ENCODE measurements around the gene TMED3.
"Not testable (repeated sequence)": the region's sequence is repeated elsewhere in the genome, so short reads cannot be mapped to it uniquely, and the experiment has no call there.

Gene TMED3

DNA sequence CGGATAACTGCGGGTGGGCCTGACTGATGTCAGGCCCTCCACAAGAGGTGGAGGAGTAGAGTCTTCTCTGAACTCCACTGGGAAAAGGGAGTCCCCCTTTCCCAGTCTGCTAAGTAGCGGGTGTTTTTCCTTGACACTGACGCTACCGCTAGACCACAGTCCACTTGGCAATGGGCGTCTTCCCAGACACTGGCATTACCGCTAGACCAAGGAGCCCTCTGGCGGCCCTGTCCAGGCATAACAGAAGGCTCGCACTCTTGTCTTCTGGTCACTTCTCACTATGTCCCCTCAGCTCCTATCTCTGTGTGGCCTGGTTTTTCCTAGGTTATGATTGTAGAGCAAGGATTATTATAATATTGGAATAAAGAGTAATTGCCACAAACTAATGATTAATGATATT is 9.1 kb downstream of the TMED3 start:
- DNase-seq: not testable (repeated sequence)

DNA sequence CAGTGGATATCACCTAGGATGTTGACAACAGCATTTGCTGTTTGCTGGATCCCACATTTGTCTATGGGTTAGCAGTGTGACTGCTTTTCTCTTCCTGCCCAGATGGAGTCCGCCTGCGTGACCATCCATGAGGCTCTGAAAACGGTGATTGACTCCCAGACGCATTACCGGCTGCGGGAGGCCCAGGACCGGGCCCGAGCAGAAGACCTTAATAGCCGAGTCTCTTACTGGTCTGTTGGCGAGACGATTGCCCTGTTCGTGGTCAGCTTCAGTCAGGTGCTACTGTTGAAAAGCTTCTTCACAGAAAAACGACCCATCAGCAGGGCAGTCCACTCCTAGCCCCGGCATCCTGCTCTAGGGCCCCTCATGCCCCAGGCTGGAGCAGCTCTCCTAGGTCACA is 11.0 kb downstream of the TMED3 start:
- no peak for DNase-seq

DNA sequence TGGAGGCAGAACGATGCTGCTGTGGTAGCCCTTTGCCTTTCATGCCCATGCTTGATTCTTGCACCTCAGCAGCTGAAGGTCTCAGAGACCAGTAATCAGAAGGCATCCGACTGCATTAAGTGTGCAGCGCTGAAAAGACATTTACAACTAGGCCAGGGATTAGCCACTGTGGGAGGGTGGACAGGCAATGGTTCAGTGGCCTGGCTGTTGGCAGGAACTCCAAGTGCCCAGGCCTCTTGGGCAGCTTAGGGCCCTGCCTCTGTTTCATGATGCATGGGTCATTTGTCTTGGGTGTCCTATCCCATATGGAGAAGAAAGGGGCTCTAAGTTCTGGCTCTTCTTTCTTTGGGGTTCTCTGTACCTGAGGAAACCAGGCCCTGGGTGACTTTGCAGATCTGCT is 11.4 kb downstream of the TMED3 start:
- DNase-seq: no peak

DNA sequence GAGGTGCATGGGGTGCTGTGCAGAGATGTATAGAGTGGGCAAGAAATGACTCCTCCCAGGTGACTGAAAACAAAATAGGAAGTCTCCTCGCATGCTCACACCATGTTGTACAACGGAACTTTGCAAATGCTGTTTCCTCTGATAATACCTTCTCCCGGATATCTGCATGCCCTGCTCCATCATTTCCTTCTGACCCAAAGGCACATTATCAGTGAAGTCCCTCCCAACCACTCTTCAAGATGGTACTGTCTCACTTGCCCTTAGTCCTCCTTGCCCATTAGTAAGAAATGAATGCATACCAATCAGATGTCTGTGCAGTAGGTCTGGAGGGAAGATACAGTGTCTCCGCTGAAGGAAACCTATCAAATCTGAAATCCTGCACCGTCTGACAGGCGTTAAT is 12.0 kb downstream of the TMED3 start:
- peak; percentile 3 for DNase-seq

DNA sequence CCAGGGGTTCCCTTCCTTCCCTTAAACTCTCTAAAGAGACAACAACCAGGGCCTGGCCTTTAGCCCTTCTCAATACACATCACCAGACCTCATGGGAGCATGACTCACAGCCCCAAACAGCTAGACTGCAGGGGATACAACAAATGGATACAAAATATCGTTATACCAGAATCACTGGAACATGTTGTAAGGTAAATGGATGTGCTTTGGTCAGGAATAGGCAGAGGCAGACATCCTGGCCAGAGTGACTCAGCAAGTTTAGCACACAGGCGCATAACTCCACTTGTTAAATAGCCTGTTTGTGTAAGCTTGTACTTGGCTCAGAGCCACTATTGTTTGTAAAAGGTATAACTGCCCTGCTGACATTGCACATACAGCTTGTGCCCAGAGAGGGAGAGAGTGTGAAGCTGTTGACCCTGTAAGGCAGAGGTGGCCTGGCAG is 18.3 kb downstream of the TMED3 start:
- DNase-seq: no peak

DNA sequence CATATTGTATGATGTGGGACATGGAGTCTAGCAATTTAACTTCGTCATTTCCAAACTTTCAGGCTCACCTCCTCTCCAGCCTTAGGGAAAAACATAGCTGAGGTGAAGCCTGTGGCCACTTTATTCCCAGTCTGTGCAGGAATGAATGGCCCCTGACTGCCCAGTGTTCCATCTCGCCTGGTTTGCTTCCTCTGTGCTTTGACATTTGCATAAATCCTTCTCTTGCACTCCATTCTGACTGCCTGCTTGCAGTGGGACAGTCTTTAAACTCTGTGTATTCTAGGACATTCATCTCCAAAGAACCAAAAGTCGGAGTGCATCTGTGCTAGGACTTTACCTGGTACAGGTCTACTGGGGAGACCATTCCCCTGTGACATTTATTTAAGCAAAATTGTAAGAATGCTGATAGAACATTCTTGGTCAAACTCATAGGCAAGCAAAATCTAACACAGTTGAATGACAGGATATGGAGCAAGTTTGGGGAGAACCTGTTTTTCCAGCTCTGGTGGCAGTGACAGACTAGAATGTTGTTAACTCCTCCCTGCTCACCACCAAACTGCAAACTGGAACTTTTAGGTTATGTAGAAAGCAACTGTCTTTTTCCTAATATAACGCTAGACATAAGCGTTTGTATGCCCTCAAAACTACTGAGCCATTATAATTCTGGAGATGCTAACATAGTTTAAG is 22.1 kb downstream of the TMED3 start:
- no peak for DNase-seq

DNA sequence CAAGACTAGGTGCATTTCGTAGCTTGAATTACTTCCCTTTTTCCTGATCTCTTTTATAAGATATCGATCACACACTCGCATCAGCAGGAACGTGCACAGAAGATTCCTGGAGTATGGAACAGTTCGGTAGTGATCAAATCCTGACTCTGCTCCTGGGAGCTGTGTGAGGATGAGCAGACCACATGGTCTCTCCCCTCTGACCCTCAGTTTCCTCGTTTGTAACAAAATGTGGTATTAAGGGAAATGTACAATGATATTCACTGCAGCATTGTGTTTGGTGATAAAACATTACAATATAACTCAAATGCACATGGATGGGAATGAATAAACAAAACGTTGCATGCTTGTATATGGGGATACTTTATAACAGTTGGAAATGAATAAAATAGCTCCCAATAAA is 26.7 kb downstream of the TMED3 start:
- DNase-seq: no peak

DNA sequence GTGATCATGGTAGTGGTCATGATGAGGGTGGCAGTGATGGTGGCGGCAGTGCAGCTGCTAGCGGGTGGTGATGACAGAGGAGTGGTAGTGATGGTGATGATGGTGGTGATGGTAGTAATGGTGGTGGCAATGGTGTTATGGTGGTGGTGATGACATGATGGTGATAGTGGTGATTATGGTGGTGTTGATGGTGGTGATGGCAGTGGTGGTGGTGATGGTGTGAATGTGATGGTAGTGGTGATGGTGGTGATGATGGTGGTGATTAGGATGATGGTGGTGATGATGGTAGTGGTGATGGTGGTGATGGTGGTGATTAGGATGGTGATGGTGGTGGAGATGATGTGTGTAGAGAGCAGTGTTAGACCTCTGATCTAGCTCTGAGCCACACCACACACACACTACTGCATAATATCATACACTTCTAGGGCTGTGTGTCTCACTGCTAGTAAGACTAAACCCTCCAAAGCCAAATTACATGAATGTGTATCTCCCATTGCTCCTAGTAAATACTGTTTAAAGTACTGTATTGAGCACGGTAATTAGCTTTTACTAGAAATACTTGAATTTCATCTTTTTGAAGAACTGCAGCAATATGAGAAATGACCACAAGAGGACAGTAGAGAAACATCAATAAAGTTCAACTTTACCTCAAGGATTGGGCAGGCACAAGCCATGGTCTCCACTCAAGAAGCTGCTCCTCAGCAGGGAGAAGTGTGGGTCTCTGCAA is 28.8 kb downstream of the TMED3 start:
- DNase-seq: peak; percentile 29

DNA sequence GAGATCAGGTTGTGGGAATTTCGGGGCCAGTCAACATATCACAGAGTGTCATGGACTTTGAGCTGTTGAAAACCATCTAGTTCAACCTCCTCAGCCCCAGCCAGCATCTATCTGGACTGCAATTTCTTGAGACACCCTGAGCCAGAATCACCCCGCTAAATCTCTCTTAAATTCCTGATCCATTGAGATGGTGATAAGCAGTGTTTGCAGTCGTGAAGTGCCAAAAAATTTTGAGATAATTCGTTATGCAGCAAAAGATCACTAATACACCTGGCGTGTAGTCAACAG is 29.3 kb downstream of the TMED3 start:
- no peak for DNase-seq

DNA sequence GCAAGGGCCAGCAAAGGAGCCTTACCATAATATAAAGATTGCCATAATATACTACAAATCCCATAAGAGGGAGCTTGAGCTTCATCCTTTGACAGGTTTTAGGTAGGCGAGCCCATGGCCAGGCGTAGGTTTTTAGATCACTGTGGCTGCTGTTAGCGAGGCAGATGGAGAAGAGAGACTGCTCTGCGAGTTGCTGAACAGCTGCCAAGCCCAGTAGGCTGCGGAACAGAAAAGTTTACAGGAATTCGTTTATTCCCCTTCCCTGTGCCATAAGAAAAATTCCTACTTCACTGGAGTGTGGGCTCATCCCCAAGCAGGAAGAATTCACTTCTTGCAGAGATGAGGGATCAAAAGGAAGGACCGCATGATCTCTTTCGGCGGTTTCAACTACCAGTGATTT is 30.5 kb downstream of the TMED3 start:
- DNase-seq: no peak

DNA sequence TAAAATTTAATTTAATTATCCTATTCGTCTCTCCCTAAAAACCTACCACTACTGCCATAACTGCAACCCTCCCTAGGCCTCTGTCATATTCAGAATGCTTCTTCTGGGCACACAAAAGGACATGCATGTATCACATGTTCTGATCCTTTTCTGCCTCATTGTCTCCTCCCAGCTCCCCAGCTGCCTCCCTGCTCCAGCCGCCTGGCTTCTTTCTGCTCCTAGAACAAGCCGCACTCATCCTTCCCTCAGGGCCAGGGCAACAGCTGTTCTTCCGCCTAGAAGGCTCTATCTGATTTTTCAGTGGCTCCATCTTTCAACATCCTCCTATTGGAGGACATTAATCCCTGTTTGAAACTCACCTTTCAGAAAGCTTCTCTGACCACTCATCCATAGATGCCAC is 38.6 kb downstream of the TMED3 start:
- no peak for DNase-seq

DNA sequence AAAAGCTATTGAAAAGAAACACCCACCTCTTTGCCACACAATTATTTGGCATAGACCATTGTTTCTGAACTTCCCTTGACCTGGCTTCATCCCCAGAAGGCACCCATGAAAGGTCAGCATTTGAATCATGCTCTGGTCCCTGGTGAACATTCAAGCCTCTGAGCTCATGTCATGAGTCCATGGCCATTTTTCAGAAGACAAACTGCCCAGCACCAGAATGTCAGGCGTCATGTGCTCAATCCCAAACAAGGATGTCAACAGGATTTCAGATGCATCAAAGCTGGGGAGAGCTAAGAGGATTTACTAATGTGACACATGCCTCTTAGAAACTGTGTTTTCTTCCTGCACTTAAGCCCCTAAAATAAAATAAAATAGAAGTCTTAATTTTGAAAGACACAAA is 41.3 kb downstream of the TMED3 start:
- no peak for DNase-seq

DNA sequence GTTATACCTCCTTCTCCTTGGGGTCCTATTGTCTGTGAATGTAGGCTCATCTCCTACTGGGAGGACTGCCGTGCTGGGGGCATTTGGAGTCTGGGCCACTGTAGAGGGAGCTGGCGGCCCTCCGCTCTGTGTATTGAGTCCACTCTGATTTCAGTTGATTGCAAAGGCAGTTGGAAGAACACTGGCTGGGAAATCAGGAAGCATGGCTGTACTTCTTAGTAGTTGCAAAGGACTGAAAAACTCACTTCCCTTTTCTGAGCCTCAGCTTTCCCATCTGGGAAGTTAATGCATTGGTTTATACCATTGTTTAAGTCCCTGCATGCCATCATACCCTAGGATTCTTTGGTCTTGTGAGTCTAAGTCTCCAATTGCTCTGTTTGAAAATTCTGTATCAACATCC is 46.7 kb downstream of the TMED3 start:
- no peak for DNase-seq

DNA sequence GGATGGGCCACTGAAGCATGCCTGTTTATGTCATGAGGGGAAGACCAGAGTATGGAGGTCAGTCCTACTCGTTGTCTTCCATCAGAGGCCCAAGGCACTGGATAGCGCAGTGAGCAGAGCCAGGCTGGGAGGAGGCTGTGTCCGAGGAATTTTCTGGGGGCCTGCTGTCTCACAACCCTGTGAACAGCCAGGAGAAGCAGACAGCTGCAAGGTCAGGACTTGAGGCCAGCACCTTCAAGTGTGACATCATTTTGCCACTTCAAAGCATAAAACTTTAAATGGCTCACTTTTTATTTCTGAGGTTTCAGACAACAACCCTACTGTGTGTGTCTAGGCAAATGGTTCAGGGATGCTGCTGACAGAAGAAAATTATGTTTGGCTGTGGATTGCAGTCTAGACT is 47.2 kb downstream of the TMED3 start:
- DNase-seq: no peak

DNA sequence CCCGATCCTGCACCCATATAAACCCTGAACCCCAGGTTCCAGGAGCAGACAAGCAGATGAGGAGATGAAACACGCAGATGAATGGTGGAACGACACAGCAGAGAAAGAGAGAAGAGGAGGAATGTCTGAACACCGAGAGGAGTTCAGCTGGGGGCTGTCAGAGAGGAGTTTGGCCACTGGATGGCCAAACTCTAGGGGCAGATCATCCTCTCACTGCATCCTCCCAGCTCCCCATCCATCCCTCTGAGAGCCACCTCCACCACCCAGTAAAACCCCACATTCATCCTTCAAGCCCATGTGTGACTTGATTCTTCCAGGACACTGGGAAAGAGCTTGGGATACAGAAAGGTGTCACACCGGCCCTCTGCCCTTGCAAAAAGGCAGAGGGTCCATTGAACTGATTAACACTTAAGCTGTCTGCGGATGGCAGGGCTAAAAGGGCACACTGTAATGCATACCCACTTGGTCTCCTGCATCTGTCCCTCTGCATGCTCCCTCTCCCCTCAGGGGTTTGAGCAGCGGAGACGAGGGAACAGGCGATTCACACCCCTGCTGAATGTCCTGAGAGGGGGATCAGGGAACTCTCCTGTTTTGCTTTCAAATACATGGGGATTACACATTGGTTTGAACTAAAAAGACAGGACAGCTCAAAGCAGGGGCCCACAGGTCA is 53.8 kb downstream of the TMED3 start:
- no peak for DNase-seq

DNA sequence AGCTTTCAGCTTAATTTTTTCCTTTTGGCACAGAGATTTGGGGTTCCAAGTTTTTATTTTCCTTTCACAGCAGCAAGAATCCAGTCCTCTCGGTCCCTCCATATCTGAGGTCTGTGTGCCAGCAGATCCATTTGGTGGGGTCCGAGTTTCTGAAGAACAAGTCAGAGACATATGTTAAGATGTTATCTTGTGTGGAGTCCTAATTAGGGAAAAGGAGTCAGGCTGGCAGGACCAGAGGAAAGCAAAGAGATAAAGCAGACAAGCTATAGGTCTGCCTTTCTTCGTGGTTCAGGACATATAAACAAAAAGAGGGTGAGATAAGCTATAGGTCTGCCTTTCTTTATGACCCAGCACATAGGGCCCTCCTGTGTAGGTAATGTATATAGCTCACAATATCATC is 54.9 kb downstream of the TMED3 start:
- no peak for DNase-seq

DNA sequence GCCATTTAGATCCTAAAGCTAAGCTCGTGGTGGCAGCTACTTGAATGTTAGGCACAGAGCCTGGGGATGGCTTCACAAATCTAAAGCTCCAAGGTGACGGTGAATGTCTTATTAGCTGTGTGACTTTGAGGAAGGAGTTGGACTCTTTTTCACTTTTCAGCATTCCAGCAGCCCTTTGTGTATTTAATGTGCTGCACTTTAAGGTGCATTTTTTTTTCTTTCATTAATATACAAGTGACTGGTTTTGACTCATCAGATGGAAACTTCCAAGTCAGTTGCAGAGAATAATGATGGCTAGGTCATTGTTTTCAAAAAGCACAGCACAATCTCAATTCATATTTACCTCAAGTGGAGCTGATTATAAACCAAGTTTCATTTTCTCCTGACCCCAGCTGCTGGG is 55.8 kb downstream of the TMED3 start:
- no peak for DNase-seq

DNA sequence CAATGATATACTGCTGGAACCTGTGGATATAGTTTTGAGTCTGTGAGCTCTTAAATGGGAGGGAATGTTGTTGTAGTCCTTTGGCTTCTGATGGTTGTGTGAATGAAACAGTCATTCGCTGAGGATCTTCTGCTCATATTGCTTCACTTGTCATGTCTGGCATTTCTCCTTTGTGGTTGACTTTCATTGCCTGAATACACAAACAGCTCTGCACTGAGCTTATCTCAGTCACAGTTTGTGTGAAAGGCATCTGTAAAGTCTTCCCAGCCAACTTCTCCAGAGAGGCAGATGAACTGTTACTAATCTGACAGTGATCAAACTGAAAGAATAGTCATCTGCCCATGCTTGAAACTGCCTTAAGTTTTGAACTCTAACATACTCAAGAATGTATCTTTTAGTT is 59.8 kb downstream of the TMED3 start:
- no peak for DNase-seq

DNA sequence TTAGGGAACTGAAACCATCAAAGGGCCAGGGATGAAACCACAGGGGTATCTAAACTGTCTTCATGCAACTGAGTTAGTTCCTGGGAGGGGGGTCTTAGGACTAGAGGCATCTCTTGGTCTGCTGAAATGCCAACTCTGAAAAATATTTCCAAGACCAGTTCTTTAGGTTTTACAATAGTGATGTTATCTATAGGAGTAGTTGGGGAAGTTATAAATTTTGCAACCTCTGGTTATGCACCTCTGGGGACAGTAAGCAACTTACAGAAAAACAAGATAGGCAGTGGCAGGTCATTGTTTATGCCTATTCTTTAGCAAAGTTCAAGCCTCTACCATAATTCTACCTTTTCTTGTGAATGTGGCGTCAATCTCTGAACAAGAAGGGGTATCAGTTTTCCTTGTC is 60.7 kb downstream of the TMED3 start:
- no peak for DNase-seq

DNA sequence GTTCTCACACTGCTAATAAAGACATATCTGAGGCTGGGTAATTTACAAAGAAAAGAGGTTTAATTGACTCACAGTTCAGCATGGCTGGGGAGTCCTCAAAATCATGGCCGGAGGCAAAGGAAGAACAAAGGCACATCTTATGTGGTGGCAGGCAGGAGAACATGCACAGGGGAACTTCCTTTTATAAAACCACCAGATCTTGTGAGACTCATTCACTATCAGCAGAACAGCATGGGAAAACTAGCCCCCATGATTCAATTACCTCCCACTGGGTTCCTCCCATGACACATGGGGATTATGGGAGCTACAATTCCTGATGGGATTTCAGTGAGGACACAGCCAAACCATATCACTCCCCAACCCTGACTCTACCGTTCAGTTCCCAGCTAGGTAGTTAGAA is 61.5 kb downstream of the TMED3 start:
- no peak for DNase-seq
